ENCODE results near the gene LGR4.

The LGR4 gene

DNA sequence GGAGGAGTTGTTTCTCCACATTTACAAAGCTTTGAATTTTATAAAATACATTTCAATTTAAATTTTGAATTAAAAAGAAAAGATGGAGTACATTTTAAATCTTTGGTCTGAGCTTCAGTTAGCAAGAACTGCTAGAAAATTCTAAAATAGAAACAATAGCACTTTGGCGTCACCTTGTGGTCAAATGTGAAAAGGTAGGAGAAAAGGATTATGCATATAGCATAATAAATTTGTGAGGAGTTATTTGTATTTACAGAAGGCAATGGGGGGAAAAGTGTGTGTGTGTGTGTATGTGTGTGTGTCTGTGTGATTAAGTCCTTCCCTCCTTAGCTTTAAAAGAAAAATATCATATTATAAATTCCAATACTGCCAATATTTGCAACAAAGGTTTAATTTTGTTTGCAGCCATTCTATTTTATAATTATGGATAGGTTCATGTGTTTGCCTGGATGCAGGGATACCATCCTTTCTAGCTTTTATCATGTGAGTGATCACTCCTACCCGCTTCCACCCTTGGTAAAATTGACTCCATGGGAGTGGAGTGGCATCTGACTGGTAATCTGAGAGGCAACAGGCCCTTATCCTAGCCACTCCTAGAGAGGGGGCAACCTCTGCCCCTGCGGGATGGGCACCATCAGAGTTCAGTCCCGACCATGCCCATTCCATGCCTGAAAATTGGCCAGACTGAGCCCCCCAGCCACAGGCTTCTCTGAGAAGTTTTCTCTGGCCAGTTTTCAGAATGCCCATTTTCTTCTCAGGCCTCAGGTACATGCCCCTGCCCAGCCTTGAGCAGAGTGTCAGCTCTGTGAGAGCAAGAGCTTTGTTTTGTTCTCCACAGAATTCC, 13.6 kb upstream of the LGR4 start:
- Histone ChIP-seq H2BK15ac (ENCODE audit: low read depth, poor library complexity, severe bottlenecking) (no peak overlapping the region), H4K8ac (ENCODE audit: low read length) (no peak overlapping the region), H3K9me3 (ENCODE audit: control insufficient read depth, low read length) (no peaks in the 10 kb centered on the region), H3K36me3 (ENCODE audit: control insufficient read depth in 1 of 2, insufficient read depth in 2 of 2, low read depth in 1 of 2, low read length in 2 of 2) (peaks cover 12 to 23% of the 10 kb centered on the region in 2 experiments), H3K27me3 (ENCODE audit: control insufficient read depth in 1 of 2, insufficient read depth in 1 of 2, low read length in 2 of 2) (no peaks in the 10 kb centered on the region), H2BK120ac (ENCODE audit: low read depth, low read length) (no peak overlapping the region), H3K4me1 (ENCODE audit: control insufficient read depth, insufficient read depth, low read depth, low read length) (no peaks in the 10 kb centered on the region), H3K4me3 (ENCODE audit: insufficient read depth in 1 of 2, low read depth in 1 of 2, low read length in 2 of 2) (no peak overlapping the region), H2AFZ (ENCODE audit: low read depth, low read length) (no peak overlapping the region), H3K14ac (ENCODE audit: low read length in 2 of 2) (no peak overlapping the region), H2BK12ac (ENCODE audit: low read length in 2 of 2) (no peak overlapping the region), H3K18ac (ENCODE audit: low read depth in 1 of 2, low read length in 2 of 2) (no peak overlapping the region), H3K4me2 (ENCODE audit: low read length, poor library complexity, severe bottlenecking) (no peak overlapping the region), H3K23ac (ENCODE audit: low read length in 2 of 2) (no peak overlapping the region), H2AK5ac (ENCODE audit: low read length, severe bottlenecking) (no peak overlapping the region), H4K91ac (ENCODE audit: low read length) (no peak overlapping the region), H3K9ac (ENCODE audit: low read length) (peak overlapping the region; percentile 16), H3K79me1 (replicated peaks; ENCODE audit: low read length, poor library complexity, severe bottlenecking) (no peaks in the 10 kb centered on the region), H3K27ac (ENCODE audit: low read length, poor library complexity, severe bottlenecking) (no peak overlapping the region), H3K4ac (ENCODE audit: low read depth in 1 of 2, low read length in 2 of 2) (no peak overlapping the region), H2BK5ac (ENCODE audit: low read depth, low read length, poor library complexity, severe bottlenecking) (no peak overlapping the region)
- DNase-seq: peak; percentile 61
- WGBS: 38% methylated on average over 4 of the region's 4 CpGs

GRCh38 chr11:27482793-27483192, 10.2 kb upstream of the LGR4 start:
- H3K4ac ChIP-seq (ENCODE audit: low read depth in 1 of 2, low read length in 2 of 2): no peak overlapping the region
- no peak overlapping the region for H3K4me3 ChIP-seq (ENCODE audit: insufficient read depth in 1 of 2, low read depth in 1 of 2, low read length in 2 of 2)
- no peak overlapping the region for H4K91ac ChIP-seq (ENCODE audit: low read length)
- no peak overlapping the region for H2BK120ac ChIP-seq (ENCODE audit: low read depth, low read length)
- no peak overlapping the region for H3K4me2 ChIP-seq (ENCODE audit: low read length, poor library complexity, severe bottlenecking)
- H3K18ac ChIP-seq (ENCODE audit: low read depth in 1 of 2, low read length in 2 of 2): no peak overlapping the region
- no peaks in the 10 kb centered on the region for H3K36me3 ChIP-seq (ENCODE audit: control insufficient read depth in 1 of 2, insufficient read depth in 2 of 2, low read depth in 1 of 2, low read length in 2 of 2)
- H3K14ac ChIP-seq (ENCODE audit: low read length in 2 of 2): no peak overlapping the region
- no peaks in the 10 kb centered on the region for H3K79me1 ChIP-seq (replicated peaks; ENCODE audit: low read length, poor library complexity, severe bottlenecking)
- H2AK5ac ChIP-seq (ENCODE audit: low read length, severe bottlenecking): no peak overlapping the region
- WGBS: 85% methylated on average over 2 of the region's 2 CpGs
- H3K27me3 ChIP-seq (ENCODE audit: control insufficient read depth in 1 of 2, insufficient read depth in 1 of 2, low read length in 2 of 2): no peaks in the 10 kb centered on the region
- H2BK15ac ChIP-seq (ENCODE audit: low read depth, poor library complexity, severe bottlenecking): no peak overlapping the region
- no peak overlapping the region for H3K9ac ChIP-seq (ENCODE audit: low read length)
- H3K4me1 ChIP-seq (ENCODE audit: control insufficient read depth, insufficient read depth, low read depth, low read length): no peaks in the 10 kb centered on the region
- no peak overlapping the region for H3K27ac ChIP-seq (ENCODE audit: low read length, poor library complexity, severe bottlenecking)
- no peak overlapping the region for H2AFZ ChIP-seq (ENCODE audit: low read depth, low read length)
- no peak overlapping the region for H3K23ac ChIP-seq (ENCODE audit: low read length in 2 of 2)
- no peak overlapping the region for H2BK12ac ChIP-seq (ENCODE audit: low read length in 2 of 2)
- H2BK5ac ChIP-seq (ENCODE audit: low read depth, low read length, poor library complexity, severe bottlenecking): no peak overlapping the region
- no peak for DNase-seq
- no peak overlapping the region for H4K8ac ChIP-seq (ENCODE audit: low read length)
- no peaks in the 10 kb centered on the region for H3K9me3 ChIP-seq (ENCODE audit: control insufficient read depth, low read length)

DNA sequence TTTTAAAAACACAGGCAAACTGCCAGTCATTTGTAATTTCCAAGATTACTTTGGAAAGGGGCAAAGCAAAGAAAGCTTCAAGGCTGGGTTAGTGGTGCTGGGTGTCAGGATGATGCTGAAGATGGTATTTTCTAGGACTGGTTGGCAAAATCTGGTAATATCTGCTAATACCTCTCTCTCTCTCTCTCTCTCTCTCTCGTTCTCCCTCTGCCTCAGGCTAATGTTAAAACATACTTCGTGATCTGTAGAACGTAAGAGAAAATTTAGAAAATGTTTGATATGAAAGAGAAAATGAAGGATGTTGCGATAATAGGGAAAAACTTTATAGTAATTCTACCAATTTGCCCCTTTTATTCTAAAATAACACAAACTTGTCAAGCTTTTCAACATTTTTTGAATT, 9.4 kb upstream of the LGR4 start:
- H3K4me3 ChIP-seq (ENCODE audit: insufficient read depth in 1 of 2, low read depth in 1 of 2, low read length in 2 of 2): no peak overlapping the region
- H3K27me3 ChIP-seq (ENCODE audit: control insufficient read depth in 1 of 2, insufficient read depth in 1 of 2, low read length in 2 of 2): no peaks in the 10 kb centered on the region
- no peaks in the 10 kb centered on the region for H3K36me3 ChIP-seq (ENCODE audit: control insufficient read depth in 1 of 2, insufficient read depth in 2 of 2, low read depth in 1 of 2, low read length in 2 of 2)
- no peak overlapping the region for H2BK12ac ChIP-seq (ENCODE audit: low read length in 2 of 2)
- H2AK5ac ChIP-seq (ENCODE audit: low read length, severe bottlenecking): no peak overlapping the region
- no CpG with 5 or more reads among the region's 4 CpGs for WGBS
- no peaks in the 10 kb centered on the region for H3K79me1 ChIP-seq (replicated peaks; ENCODE audit: low read length, poor library complexity, severe bottlenecking)
- no peak overlapping the region for H3K14ac ChIP-seq (ENCODE audit: low read length in 2 of 2)
- no peak for DNase-seq
- H4K8ac ChIP-seq (ENCODE audit: low read length): no peak overlapping the region
- H3K4me1 ChIP-seq (ENCODE audit: control insufficient read depth, insufficient read depth, low read depth, low read length): no peaks in the 10 kb centered on the region
- H3K9ac ChIP-seq (ENCODE audit: low read length): no peak overlapping the region
- no peaks in the 10 kb centered on the region for H3K9me3 ChIP-seq (ENCODE audit: control insufficient read depth, low read length)
- H4K91ac ChIP-seq (ENCODE audit: low read length): no peak overlapping the region
- no peak overlapping the region for H2BK5ac ChIP-seq (ENCODE audit: low read depth, low read length, poor library complexity, severe bottlenecking)
- H2AFZ ChIP-seq (ENCODE audit: low read depth, low read length): no peak overlapping the region
- H3K23ac ChIP-seq (ENCODE audit: low read length in 2 of 2): no peak overlapping the region
- H3K18ac ChIP-seq (ENCODE audit: low read depth in 1 of 2, low read length in 2 of 2): no peak overlapping the region
- H3K4ac ChIP-seq (ENCODE audit: low read depth in 1 of 2, low read length in 2 of 2): no peak overlapping the region
- H3K27ac ChIP-seq (ENCODE audit: low read length, poor library complexity, severe bottlenecking): no peak overlapping the region
- H2BK15ac ChIP-seq (ENCODE audit: low read depth, poor library complexity, severe bottlenecking): no peak overlapping the region
- H2BK120ac ChIP-seq (ENCODE audit: low read depth, low read length): no peak overlapping the region
- H3K4me2 ChIP-seq (ENCODE audit: low read length, poor library complexity, severe bottlenecking): no peak overlapping the region

GRCh38 chr11:27477831-27478230, 5.2 kb upstream of the LGR4 start:
- H3K4me3 ChIP-seq (ENCODE audit: insufficient read depth in 1 of 2, low read depth in 1 of 2, low read length in 2 of 2): no peak overlapping the region
- no peaks in the 10 kb centered on the region for H3K36me3 ChIP-seq (ENCODE audit: control insufficient read depth in 1 of 2, insufficient read depth in 2 of 2, low read depth in 1 of 2, low read length in 2 of 2)
- no peaks in the 10 kb centered on the region for H3K4me1 ChIP-seq (ENCODE audit: control insufficient read depth, insufficient read depth, low read depth, low read length)
- H3K27ac ChIP-seq (ENCODE audit: low read length, poor library complexity, severe bottlenecking): no peak overlapping the region
- H4K8ac ChIP-seq (ENCODE audit: low read length): no peak overlapping the region
- peaks cover 1% of the 10 kb centered on the region for H3K79me1 ChIP-seq (replicated peaks; ENCODE audit: low read length, poor library complexity, severe bottlenecking)
- no peaks in the 10 kb centered on the region for H3K27me3 ChIP-seq (ENCODE audit: control insufficient read depth in 1 of 2, insufficient read depth in 1 of 2, low read length in 2 of 2)
- no peak overlapping the region for H4K91ac ChIP-seq (ENCODE audit: low read length)
- no peak overlapping the region for H3K18ac ChIP-seq (ENCODE audit: low read depth in 1 of 2, low read length in 2 of 2)
- H2AFZ ChIP-seq (ENCODE audit: low read depth, low read length): no peak overlapping the region
- no peak overlapping the region for H2BK12ac ChIP-seq (ENCODE audit: low read length in 2 of 2)
- H3K9ac ChIP-seq (ENCODE audit: low read length): no peak overlapping the region
- H2AK5ac ChIP-seq (ENCODE audit: low read length, severe bottlenecking): no peak overlapping the region
- no peak overlapping the region for H2BK5ac ChIP-seq (ENCODE audit: low read depth, low read length, poor library complexity, severe bottlenecking)
- H3K14ac ChIP-seq (ENCODE audit: low read length in 2 of 2): no peak overlapping the region
- H3K23ac ChIP-seq (ENCODE audit: low read length in 2 of 2): no peak overlapping the region
- H2BK15ac ChIP-seq (ENCODE audit: low read depth, poor library complexity, severe bottlenecking): no peak overlapping the region
- 38% methylated on average over 2 of the region's 2 CpGs for WGBS
- no peak overlapping the region for H2BK120ac ChIP-seq (ENCODE audit: low read depth, low read length)
- H3K4me2 ChIP-seq (ENCODE audit: low read length, poor library complexity, severe bottlenecking): no peak overlapping the region
- no peaks in the 10 kb centered on the region for H3K9me3 ChIP-seq (ENCODE audit: control insufficient read depth, low read length)
- DNase-seq: no peak
- no peak overlapping the region for H3K4ac ChIP-seq (ENCODE audit: low read depth in 1 of 2, low read length in 2 of 2)
